ENCODE measurements around the gene FCHSD2.
"Not testable (repeated sequence)": the region's sequence is repeated elsewhere in the genome, so short reads cannot be mapped to it uniquely, and the experiment has no call there.

Gene FCHSD2

DNA sequence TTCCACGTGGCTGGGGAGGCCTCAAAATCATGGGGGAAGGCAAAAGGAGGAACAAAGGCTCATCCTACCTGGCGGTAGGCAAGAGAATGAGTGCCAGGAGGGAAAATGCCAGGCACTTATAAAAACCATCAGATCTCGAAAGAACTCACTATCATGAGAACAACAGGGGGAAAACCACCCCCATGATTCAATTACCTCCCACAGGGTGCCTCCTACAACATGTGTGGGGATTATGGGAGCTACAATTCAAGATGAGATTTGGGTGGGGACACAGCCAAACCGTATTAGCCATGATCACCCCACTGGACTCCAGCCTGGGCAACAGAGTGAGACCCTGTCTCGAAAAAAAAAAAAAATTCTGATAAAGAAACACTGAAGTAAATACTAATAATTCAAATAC, 87.1 kb downstream of the FCHSD2 start:
- Mint-ChIP-seq H3K4me3 (no peak overlapping the region), H3K36me3 (ENCODE audit: low read depth) (peaks cover 11% of the 10 kb centered on the region), H3K4me1 (peaks cover 23% of the 10 kb centered on the region), H3K27me3 (no peaks in the 10 kb centered on the region), H3K27ac (no peak overlapping the region), H3K9me3 (peaks cover 4% of the 10 kb centered on the region)
- no peak for ATAC-seq
- DNase-seq, result no peak

GRCh38 chr11:73053964-73054363, 88.2 kb downstream of the FCHSD2 start:
- DNase-seq (no peak), ATAC-seq (no peak)
- Mint-ChIP-seq H3K27ac (no peak overlapping the region), H3K36me3 (ENCODE audit: low read depth) (peaks cover 11% of the 10 kb centered on the region), H3K9me3 (peaks cover 4% of the 10 kb centered on the region), H3K4me1 (peaks cover 19% of the 10 kb centered on the region), H3K4me3 (no peak overlapping the region), H3K27me3 (no peaks in the 10 kb centered on the region)

- no peak for ATAC-seq
- Mint-ChIP-seq H3K27me3 (no peaks in the 10 kb centered on the region), H3K9me3 (no peaks in the 10 kb centered on the region), H3K4me3 (no peak overlapping the region), H3K27ac (peak overlapping the region; percentile 47), H3K36me3 (ENCODE audit: low read depth) (peaks cover 2% of the 10 kb centered on the region), H3K4me1 (peaks cover 27% of the 10 kb centered on the region)
- no peak for DNase-seq
Measured at GRCh38 chr11:73048446-73048845, 93.7 kb downstream of the FCHSD2 start.

DNA sequence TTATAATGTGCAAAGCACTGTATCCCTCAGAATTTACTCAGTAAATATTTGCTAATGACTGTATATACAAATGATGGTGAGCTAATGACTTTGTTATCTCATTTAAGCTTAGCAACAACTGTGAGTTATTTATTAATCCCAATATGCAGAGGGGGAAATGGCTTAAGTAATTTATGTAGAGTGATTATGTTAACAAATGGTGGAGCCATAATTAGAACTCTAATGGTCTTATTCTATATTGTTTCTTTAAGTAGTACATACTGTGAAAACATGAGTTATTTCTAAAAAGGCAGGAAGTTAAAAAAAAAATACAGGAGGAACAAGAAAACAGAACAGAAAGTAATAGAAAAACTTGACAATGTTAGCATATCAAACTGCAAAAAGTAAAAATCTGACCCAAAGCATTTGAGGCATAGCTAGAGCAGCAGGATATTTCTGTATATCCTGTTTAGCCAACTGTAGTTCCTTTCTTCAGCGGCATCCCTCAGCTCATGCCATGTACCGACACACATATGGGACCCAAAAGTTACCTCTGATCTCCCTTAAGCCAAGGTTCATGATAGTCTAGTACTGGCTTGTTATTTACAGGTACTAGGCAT, 94.2 kb downstream of the FCHSD2 start:
- peaks cover 3% of the 10 kb centered on the region for H3K36me3 Mint-ChIP-seq (ENCODE audit: low read depth)
- H3K4me1 Mint-ChIP-seq, result peaks cover 27% of the 10 kb centered on the region
- ATAC-seq (no peak), DNase-seq (no peak)
- H3K27ac Mint-ChIP-seq, result peak overlapping the region; percentile 17
- H3K9me3 Mint-ChIP-seq, result no peaks in the 10 kb centered on the region
- peak overlapping the region; percentile 47 for H3K4me3 Mint-ChIP-seq
- H3K27me3 Mint-ChIP-seq, result no peaks in the 10 kb centered on the region

- Mint-ChIP-seq H3K9me3 (no peaks in the 10 kb centered on the region), H3K36me3 (ENCODE audit: low read depth) (peaks cover 9% of the 10 kb centered on the region), H3K27me3 (no peaks in the 10 kb centered on the region), H3K4me3 (no peak overlapping the region), H3K27ac (no peak overlapping the region), H3K4me1 (peaks cover 17% of the 10 kb centered on the region)
- ATAC-seq (no peak), DNase-seq (no peak)
Measured at GRCh38 chr11:73040046-73040445, 102.1 kb downstream of the FCHSD2 start.

- DNase-seq (no peak), ATAC-seq (peak; percentile 89)
- Mint-ChIP-seq H3K36me3 (ENCODE audit: low read depth) (peaks cover 2% of the 10 kb centered on the region), H3K4me3 (peak overlapping the region; percentile 33), H3K9me3 (no peaks in the 10 kb centered on the region), H3K27me3 (no peaks in the 10 kb centered on the region), H3K4me1 (peaks cover 36% of the 10 kb centered on the region), H3K27ac (peak overlapping the region; percentile 53)
Measured at GRCh38 chr11:73034777-73035176, 107.3 kb downstream of the FCHSD2 start.

- peak overlapping the region; percentile 53 for H3K27ac Mint-ChIP-seq
- DNase-seq (no peak), ATAC-seq (peak; percentile 85)
- H3K4me3 Mint-ChIP-seq, result peak overlapping the region; percentile 33
- peaks cover 39% of the 10 kb centered on the region for H3K4me1 Mint-ChIP-seq
- no peaks in the 10 kb centered on the region for H3K9me3 Mint-ChIP-seq
- no peaks in the 10 kb centered on the region for H3K27me3 Mint-ChIP-seq
- H3K36me3 Mint-ChIP-seq (ENCODE audit: low read depth), result peaks cover 4% of the 10 kb centered on the region
Measured at GRCh38 chr11:73034331-73034730, 107.8 kb downstream of the FCHSD2 start.

DNA sequence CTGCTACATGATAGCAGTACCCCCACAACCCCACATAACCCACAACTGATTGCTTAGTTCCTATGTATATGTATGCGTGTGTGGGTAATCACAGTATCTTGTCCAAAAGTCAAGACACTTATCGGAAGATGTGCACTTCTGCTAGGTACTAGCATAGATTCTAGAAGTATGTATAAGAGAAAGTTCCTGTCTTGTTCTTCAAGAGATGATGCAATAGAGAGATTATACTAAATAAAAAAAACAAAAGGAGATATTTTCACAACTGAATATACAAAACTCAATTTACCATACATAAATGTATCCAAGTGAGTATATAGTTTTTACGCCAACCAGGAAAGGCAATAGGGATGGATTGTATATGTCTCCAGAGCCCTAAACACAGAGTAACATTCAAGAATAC, 112.0 kb downstream of the FCHSD2 start:
- ATAC-seq (no peak), DNase-seq (no peak)
- H3K27me3 Mint-ChIP-seq, result no peaks in the 10 kb centered on the region
- peaks cover 38% of the 10 kb centered on the region for H3K4me1 Mint-ChIP-seq
- peaks cover 27% of the 10 kb centered on the region for H3K9me3 Mint-ChIP-seq
- H3K27ac Mint-ChIP-seq, result no peak overlapping the region
- H3K4me3 Mint-ChIP-seq, result no peak overlapping the region
- peaks cover 31% of the 10 kb centered on the region for H3K36me3 Mint-ChIP-seq (ENCODE audit: low read depth)

DNA sequence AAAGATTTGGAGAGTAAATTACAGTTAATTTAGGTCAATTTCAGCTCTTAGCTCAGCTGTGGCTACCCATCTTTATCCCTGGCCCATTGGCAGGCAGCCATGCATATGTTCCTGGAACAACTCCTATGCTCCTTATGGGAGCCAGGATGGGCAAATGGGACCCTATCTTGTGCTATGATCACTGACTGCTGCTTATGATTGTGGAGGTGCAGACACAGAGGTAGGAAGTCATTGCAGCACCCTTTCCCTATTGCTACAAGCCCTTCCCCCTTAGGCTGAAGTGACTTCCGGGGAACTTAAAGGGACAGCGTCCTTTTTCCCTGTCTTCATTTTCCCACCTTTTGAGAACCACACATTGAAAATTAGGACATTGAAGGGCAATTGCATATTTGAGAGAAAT, 112.7 kb downstream of the FCHSD2 start:
- H3K4me1 Mint-ChIP-seq, result peaks cover 31% of the 10 kb centered on the region

GRCh38 chr11:73028611-73029010, 113.5 kb downstream of the FCHSD2 start:
- DNase-seq (no peak), ATAC-seq (no peak)
- Mint-ChIP-seq H3K27me3 (no peaks in the 10 kb centered on the region), H3K4me3 (no peak overlapping the region), H3K9me3 (peaks cover 42% of the 10 kb centered on the region), H3K4me1 (peaks cover 26% of the 10 kb centered on the region), H3K36me3 (ENCODE audit: low read depth) (peaks cover 46% of the 10 kb centered on the region), H3K27ac (peak overlapping the region; percentile 7)

More for the DNA sequence above, 112.7 kb downstream of the FCHSD2 start:
- Mint-ChIP-seq H3K9me3 (peaks cover 34% of the 10 kb centered on the region), H3K27ac (no peak overlapping the region), H3K36me3 (ENCODE audit: low read depth) (peaks cover 39% of the 10 kb centered on the region), H3K4me3 (no peak overlapping the region), H3K27me3 (no peaks in the 10 kb centered on the region)
- DNase-seq, result no peak
- ATAC-seq, result no peak

DNA sequence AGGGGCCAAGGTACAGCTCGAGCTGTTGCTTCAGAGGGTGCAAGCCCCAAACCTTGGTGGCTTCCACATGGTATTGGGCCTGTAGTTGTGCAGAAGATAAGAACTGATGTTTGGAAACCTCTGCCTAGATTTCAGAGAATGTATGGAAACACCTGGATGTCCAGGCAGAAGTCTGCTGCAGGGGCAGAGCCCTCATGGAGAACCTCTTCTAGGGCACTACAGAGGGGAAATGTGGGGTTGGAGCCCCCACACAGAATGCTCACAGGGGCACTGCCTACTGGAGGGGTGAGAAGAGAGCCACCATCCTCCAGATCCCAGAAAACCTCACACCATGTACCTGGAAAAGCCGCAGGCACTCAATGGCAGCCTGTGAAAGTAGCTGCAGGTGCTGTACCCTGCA, 114.3 kb downstream of the FCHSD2 start:
- DNase-seq, H3K27me3 Mint-ChIP-seq, H3K4me3 Mint-ChIP-seq, H3K27ac Mint-ChIP-seq, ATAC-seq: not testable (repeated sequence)
- H3K4me1 Mint-ChIP-seq, result peaks cover 18% of the 10 kb centered on the region
- H3K36me3 Mint-ChIP-seq (ENCODE audit: low read depth), result peaks cover 53% of the 10 kb centered on the region
- H3K9me3 Mint-ChIP-seq, result peaks cover 46% of the 10 kb centered on the region

- Mint-ChIP-seq H3K4me3 (no peak overlapping the region), H3K27ac (no peak overlapping the region), H3K27me3 (no peaks in the 10 kb centered on the region), H3K36me3 (ENCODE audit: low read depth) (peaks cover 54% of the 10 kb centered on the region), H3K4me1 (peaks cover 13% of the 10 kb centered on the region), H3K9me3 (peaks cover 49% of the 10 kb centered on the region)
- ATAC-seq (no peak), DNase-seq (no peak)
Measured at GRCh38 chr11:73024639-73025038, 117.5 kb downstream of the FCHSD2 start.

DNA sequence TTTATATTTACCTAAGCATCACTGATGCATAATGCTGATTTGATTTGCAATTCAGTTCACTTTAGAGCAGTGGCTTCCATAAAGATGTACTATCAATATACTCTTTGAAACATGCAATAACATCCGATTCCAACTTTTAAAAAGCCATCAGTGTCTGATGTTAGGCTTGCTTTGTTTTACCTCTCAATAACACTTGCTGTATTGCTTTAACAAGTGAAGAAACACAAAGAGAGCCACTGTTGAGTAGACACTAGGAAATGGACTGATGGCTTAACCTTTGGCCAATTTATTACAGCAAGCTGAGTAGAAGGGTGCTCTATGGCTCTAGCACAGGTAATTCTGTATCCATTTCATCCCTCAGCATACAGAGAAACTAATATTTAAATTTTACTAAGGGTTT, 122.1 kb downstream of the FCHSD2 start:
- Mint-ChIP-seq H3K27ac (no peak overlapping the region), H3K4me3 (no peak overlapping the region), H3K4me1 (no peaks in the 10 kb centered on the region), H3K27me3 (no peaks in the 10 kb centered on the region), H3K9me3 (peaks cover 21% of the 10 kb centered on the region), H3K36me3 (ENCODE audit: low read depth) (peaks cover 22% of the 10 kb centered on the region)
- DNase-seq (no peak), ATAC-seq (no peak)

DNA sequence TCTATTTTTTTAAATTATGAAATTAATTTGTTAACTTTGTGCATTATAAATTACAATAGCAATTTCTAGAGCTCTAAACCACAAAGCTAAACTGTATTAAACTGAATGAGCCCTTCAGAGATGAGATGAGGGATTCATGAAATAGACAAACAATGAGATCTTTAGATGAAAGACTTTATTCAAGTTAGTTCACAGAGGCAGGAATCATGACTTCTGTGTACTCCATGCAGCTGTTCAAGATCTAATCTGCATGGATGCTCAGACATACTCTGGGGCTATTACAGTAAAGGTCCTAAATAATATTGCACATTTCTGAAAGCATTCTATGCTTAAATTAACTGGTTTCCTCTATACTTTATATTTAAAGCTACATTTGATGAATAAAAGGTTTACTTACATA, 122.7 kb downstream of the FCHSD2 start:
- H3K27me3 Mint-ChIP-seq, result no peaks in the 10 kb centered on the region
- ATAC-seq (no peak), DNase-seq (no peak)
- H3K9me3 Mint-ChIP-seq, result peaks cover 15% of the 10 kb centered on the region
- H3K4me3 Mint-ChIP-seq, result no peak overlapping the region
- H3K4me1 Mint-ChIP-seq, result no peaks in the 10 kb centered on the region
- H3K27ac Mint-ChIP-seq, result no peak overlapping the region
- peaks cover 17% of the 10 kb centered on the region for H3K36me3 Mint-ChIP-seq (ENCODE audit: low read depth)

- no peak for DNase-seq
- no peaks in the 10 kb centered on the region for H3K4me1 Mint-ChIP-seq
- H3K36me3 Mint-ChIP-seq (ENCODE audit: low read depth), result peaks cover 13% of the 10 kb centered on the region
- H3K9me3 Mint-ChIP-seq, result peaks cover 10% of the 10 kb centered on the region
- no peaks in the 10 kb centered on the region for H3K27me3 Mint-ChIP-seq
- H3K27ac Mint-ChIP-seq, result no peak overlapping the region
- H3K4me3 Mint-ChIP-seq, result no peak overlapping the region
- no peak for ATAC-seq
Measured at GRCh38 chr11:73018856-73019255, 123.3 kb downstream of the FCHSD2 start.

Measured in activated naive CD8-positive, alpha-beta T cell treated with anti-CD3 and anti-CD28 coated beads, Interleukin-2, amount 50 U/mL, for 24 hours (primary cell).